ENCODE results near the gene EIF4G3. TPM values are rescaled to one million over a fixed set of nuclear protein-coding genes. Genes with fewer than 3 reads are reported as not detected.

Gene EIF4G3
- total RNA-seq, 1 experiment from 2014 or later, result 55.4 TPM

- Histone ChIP-seq H3K36me3 (ENCODE audit: control insufficient read depth, insufficient read depth, low read length) (no peaks in the 10 kb centered on the region), H3K4me3 (ENCODE audit: low read depth, low read length) (no peak overlapping the region), H3K9me3 (no peaks in the 10 kb centered on the region), H3K4me1 (no peaks in the 10 kb centered on the region), H3K27me3 (replicated peaks; ENCODE audit: control insufficient read depth, insufficient read depth, low read length) (no peaks in the 10 kb centered on the region)
- intact Hi-C loops (cut with micrococcal nuclease; ENCODE audit: unreplicated experiment), result no loop called here
- no TSS peak for BruUV-seq (replicated peaks)
- H3K4me1 Mint-ChIP-seq (ENCODE audit: low read depth, unreplicated experiment), result no peaks in the 10 kb centered on the region
- POLR2A ChIA-PET, result no interaction called here
- CTCF ChIA-PET, result no interaction called here
- no peak overlapping the region for H3K4me3 Mint-ChIP-seq (ENCODE audit: unreplicated experiment)
- TF ChIP-seq, protein P1, sequence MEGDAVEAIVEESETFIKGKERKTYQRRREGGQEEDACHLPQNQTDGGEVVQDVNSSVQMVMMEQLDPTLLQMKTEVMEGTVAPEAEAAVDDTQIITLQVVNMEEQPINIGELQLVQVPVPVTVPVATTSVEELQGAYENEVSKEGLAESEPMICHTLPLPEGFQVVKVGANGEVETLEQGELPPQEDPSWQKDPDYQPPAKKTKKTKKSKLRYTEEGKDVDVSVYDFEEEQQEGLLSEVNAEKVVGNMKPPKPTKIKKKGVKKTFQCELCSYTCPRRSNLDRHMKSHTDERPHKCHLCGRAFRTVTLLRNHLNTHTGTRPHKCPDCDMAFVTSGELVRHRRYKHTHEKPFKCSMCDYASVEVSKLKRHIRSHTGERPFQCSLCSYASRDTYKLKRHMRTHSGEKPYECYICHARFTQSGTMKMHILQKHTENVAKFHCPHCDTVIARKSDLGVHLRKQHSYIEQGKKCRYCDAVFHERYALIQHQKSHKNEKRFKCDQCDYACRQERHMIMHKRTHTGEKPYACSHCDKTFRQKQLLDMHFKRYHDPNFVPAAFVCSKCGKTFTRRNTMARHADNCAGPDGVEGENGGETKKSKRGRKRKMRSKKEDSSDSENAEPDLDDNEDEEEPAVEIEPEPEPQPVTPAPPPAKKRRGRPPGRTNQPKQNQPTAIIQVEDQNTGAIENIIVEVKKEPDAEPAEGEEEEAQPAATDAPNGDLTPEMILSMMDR (IDR thresholded peaks at IDR 0.05; ENCODE audit: insufficient read depth in 1 of 2, low read depth in 1 of 2, low read length in 1 of 2, severe bottlenecking in 1 of 2, unreplicated experiment in 1 of 2), result no peak
- no peaks in the 10 kb centered on the region for H3K9me3 Mint-ChIP-seq (ENCODE audit: unreplicated experiment)
- no peak overlapping the region for H3K27ac Mint-ChIP-seq (ENCODE audit: unreplicated experiment)
- no peaks in the 10 kb centered on the region for H3K27me3 Mint-ChIP-seq (ENCODE audit: insufficient read depth, unreplicated experiment)
- no peaks in the 10 kb centered on the region for H3K36me3 Mint-ChIP-seq (ENCODE audit: insufficient read depth, unreplicated experiment)
- DNase-seq, result no peak
These were observed 12.7 kb upstream of the EIF4G3 start for GRCh38 chr1:21189421-21189820.

DNA sequence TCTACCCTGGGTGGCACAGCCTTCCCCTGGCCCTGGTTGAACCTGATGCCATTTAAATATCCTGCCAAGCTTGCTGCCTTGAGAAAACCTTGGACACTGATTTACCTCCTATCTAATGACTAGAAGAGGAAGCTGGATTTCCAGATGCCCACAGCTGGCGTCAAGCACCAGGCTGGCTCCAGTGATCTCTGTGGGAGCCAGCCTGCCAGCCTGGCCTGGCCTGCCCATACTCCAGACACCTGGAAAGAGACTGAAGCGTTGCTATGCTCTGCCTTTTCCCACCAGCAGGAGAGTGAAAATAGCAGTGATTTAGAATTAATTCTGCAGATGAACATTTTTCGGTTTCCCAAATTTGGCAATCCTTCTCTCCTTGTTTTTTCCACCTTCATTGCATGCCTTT is 11.5 kb upstream of the EIF4G3 start:
- H3K4me3 ChIP-seq (ENCODE audit: low read depth, low read length), result no peak overlapping the region
- Mint-ChIP-seq H3K4me1 (ENCODE audit: low read depth, unreplicated experiment) (no peaks in the 10 kb centered on the region), H3K36me3 (ENCODE audit: insufficient read depth, unreplicated experiment) (no peaks in the 10 kb centered on the region), H3K9me3 (ENCODE audit: unreplicated experiment) (no peaks in the 10 kb centered on the region), H3K27me3 (ENCODE audit: insufficient read depth, unreplicated experiment) (no peaks in the 10 kb centered on the region), H3K4me3 (ENCODE audit: unreplicated experiment) (no peak overlapping the region), H3K27ac (ENCODE audit: unreplicated experiment) (no peak overlapping the region)
- H3K4me1 ChIP-seq, result no peaks in the 10 kb centered on the region
- TF ChIP-seq, protein P1 (IDR thresholded peaks at IDR 0.05; ENCODE audit: insufficient read depth in 1 of 2, low read depth in 1 of 2, low read length in 1 of 2, severe bottlenecking in 1 of 2, unreplicated experiment in 1 of 2), result no peak
- no peak for DNase-seq
- intact Hi-C loops (cut with micrococcal nuclease; ENCODE audit: unreplicated experiment), result no loop called here
- no peaks in the 10 kb centered on the region for H3K27me3 ChIP-seq (replicated peaks; ENCODE audit: control insufficient read depth, insufficient read depth, low read length)
- H3K36me3 ChIP-seq (ENCODE audit: control insufficient read depth, insufficient read depth, low read length), result no peaks in the 10 kb centered on the region
- H3K9me3 ChIP-seq, result no peaks in the 10 kb centered on the region
- ChIA-PET POLR2A (no interaction called here), CTCF (interaction anchor here (1.3 kb wide), 1 partner anchor 491 kb away, joined by 3 read pairs; no protein-coding TSS in a partner anchor)
- BruUV-seq (replicated peaks), result no TSS peak

DNA sequence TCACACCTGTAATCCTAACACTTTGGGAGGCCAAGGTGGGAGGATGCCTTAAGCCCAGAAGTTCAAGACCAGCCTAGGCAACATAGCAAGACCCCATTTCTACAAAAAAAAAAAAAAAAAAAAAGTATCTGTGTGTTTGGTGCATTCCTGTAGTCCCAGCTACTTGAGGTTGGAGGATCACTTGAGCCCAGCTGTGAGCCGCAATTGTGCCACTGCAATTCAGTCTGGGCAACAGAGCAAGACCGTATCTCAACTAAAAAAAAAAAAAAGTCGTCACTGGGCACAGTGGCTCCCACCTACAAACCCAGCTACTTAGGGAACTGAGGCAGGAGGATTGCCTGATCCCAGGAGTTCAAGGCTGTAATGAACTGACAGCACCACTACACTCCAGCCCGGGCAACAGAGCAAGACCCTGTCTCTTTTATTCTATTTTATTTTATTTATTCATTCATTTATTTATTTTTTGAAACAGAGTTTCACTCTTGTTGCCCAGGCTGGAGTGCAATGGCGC is 8.6 kb upstream of the EIF4G3 start:
- H3K27me3 Mint-ChIP-seq (ENCODE audit: insufficient read depth, unreplicated experiment), result no peaks in the 10 kb centered on the region
- Histone ChIP-seq H3K4me3 (ENCODE audit: low read depth, low read length) (no peak overlapping the region), H3K4me1 (no peaks in the 10 kb centered on the region), H3K36me3 (ENCODE audit: control insufficient read depth, insufficient read depth, low read length) (no peaks in the 10 kb centered on the region), H3K9me3 (no peaks in the 10 kb centered on the region), H3K27me3 (replicated peaks; ENCODE audit: control insufficient read depth, insufficient read depth, low read length) (no peaks in the 10 kb centered on the region)
- no peaks in the 10 kb centered on the region for H3K4me1 Mint-ChIP-seq (ENCODE audit: low read depth, unreplicated experiment)
- ChIA-PET POLR2A (no interaction called here), CTCF (interaction anchor here (1.5 kb wide), 1 partner anchor 9 kb away, joined by 6 read pairs; no protein-coding TSS in a partner anchor)
- intact Hi-C loops (cut with micrococcal nuclease; ENCODE audit: unreplicated experiment), result no loop called here
- no peak overlapping the region for H3K27ac Mint-ChIP-seq (ENCODE audit: unreplicated experiment)
- no peak overlapping the region for H3K4me3 Mint-ChIP-seq (ENCODE audit: unreplicated experiment)
- no peaks in the 10 kb centered on the region for H3K9me3 Mint-ChIP-seq (ENCODE audit: unreplicated experiment)
- TF ChIP-seq, protein P1 (IDR thresholded peaks at IDR 0.05; ENCODE audit: insufficient read depth in 1 of 2, low read depth in 1 of 2, low read length in 1 of 2, severe bottlenecking in 1 of 2, unreplicated experiment in 1 of 2), result no peak
- no peaks in the 10 kb centered on the region for H3K36me3 Mint-ChIP-seq (ENCODE audit: insufficient read depth, unreplicated experiment)
- BruUV-seq (replicated peaks), result no TSS peak
- DNase-seq, result no peak
